CD8-positive, alpha-beta memory T cell (primary cell): ENCODE data around the gene GRM7. TPM values are rescaled to one million over a fixed set of nuclear protein-coding genes. Genes with fewer than 3 reads are reported as not detected.

ENCODE experiments used
- CTCF ChIA-PET: fragments of 350-600 bp; sonication (Branson Sonifier 250); formaldehyde crosslinking; loops from one replicate; lab custom pipeline; 2021; ENCODE audit warnings: antibody characterized with exemption; lab: Charles Lee
- POLR2A ChIA-PET: fragments of 350-600 bp; sonication (Branson Sonifier 250); formaldehyde crosslinking; loops from one replicate; lab custom pipeline; 2021; ENCODE audit warnings: antibody characterized with exemption; lab: Charles Lee
- DNase-seq, 5 donors: peaks; one replicate each; pipeline versions ENCODE4 v3.0.0 to v3.0.0-alpha.2; 2020 to 2022; ENCODE audit warnings: mixed read lengths in 1 of 5
- H3K27ac ChIP-seq: one replicate; pipeline ENCODE4 v1.7.0; 2013; ENCODE audit warnings: low read depth, mild to moderate bottlenecking, low read length, moderate library complexity
- H3K27me3 ChIP-seq: 2 replicates; pipeline ENCODE4 v1.7.0; 2013; ENCODE audit warnings: low read length, mild to moderate bottlenecking; ENCODE audit not compliant: insufficient read depth, poor library complexity, severe bottlenecking
- H3K36me3 ChIP-seq: 2 replicates; pipeline ENCODE4 v1.7.0; 2013; ENCODE audit warnings: mild to moderate bottlenecking, low read length, moderate library complexity; ENCODE audit not compliant: insufficient read depth
- H3K4me1 ChIP-seq: 2 replicates; pipeline ENCODE4 v1.7.0; 2013; ENCODE audit warnings: mild to moderate bottlenecking, low read length, moderate library complexity; ENCODE audit not compliant: insufficient read depth
- H3K4me3 ChIP-seq: 2 replicates; pipeline ENCODE4 v1.7.0; 2013; ENCODE audit warnings: mild to moderate bottlenecking, low read length
- H3K9me3 ChIP-seq: 2 replicates; pipeline ENCODE4 v1.7.0; 2013; ENCODE audit warnings: mild to moderate bottlenecking, low read length
- H3K27ac Mint-ChIP-seq, 8 donors: one replicate each; pipeline ENCODE4 v1.8.0; 2020 to 2021; ENCODE audit warnings: mixed read lengths in 8 of 8, mild to moderate bottlenecking in 6 of 8, inconsistent platforms in 3 of 8, moderate library complexity in 3 of 8
- H3K27me3 Mint-ChIP-seq, 2 donors: one replicate each; pipeline ENCODE4 v1.8.0; 2020 to 2021; ENCODE audit warnings: mixed read lengths in 2 of 2, mild to moderate bottlenecking in 1 of 2, moderate library complexity in 1 of 2
- H3K36me3 Mint-ChIP-seq, 3 donors: one replicate each; pipeline ENCODE4 v1.8.0; 2020 to 2021; ENCODE audit warnings: mixed read lengths in 3 of 3, inconsistent platforms in 1 of 3, mild to moderate bottlenecking in 1 of 3
- H3K4me1 Mint-ChIP-seq, 3 donors: one replicate each; pipeline ENCODE4 v1.8.0; 2020 to 2021; ENCODE audit warnings: mixed read lengths in 3 of 3, inconsistent platforms in 1 of 3, mild to moderate bottlenecking in 1 of 3
- H3K4me3 Mint-ChIP-seq, 7 donors: one replicate each; pipeline ENCODE4 v1.8.0; 2020 to 2021; ENCODE audit warnings: mixed read lengths in 7 of 7, mild to moderate bottlenecking in 6 of 7, moderate library complexity in 4 of 7, inconsistent platforms in 2 of 7
- H3K9me3 Mint-ChIP-seq, 5 donors: one replicate each; pipeline ENCODE4 v1.8.0; 2020 to 2022; ENCODE audit warnings: mixed read lengths in 5 of 5, mild to moderate bottlenecking in 3 of 5, moderate library complexity in 2 of 5, inconsistent platforms in 1 of 5
- polyA plus RNA-seq: library from polyadenylated mRNA; unstranded; fragments of 300-500 nt; fragmentation: Illumina TruSeq; gene quantifications from one replicate; pipeline ENCODE4 v1.2.3, GENCODE V29; 2021
- total RNA-seq, 2 experiments: library from RNA; stranded (reverse); gene quantifications; one replicate each; pipeline ENCODE4 v1.2.3, GENCODE V29; 2021

Gene GRM7
- total and polyA plus RNA-seq, 3 experiments from 2014 or later: not detected

GRCh38 chr3:7238565-7239295 lies 377.8 kb downstream of the GRM7 start:
- Histone ChIP-seq H3K4me3 (no peak overlapping the region), H3K4me1 (no peaks in the 10 kb centered on the region), H3K9me3 (no peaks in the 10 kb centered on the region), H3K27me3 (no peaks in the 10 kb centered on the region), H3K27ac (no peak overlapping the region), H3K36me3 (no peaks in the 10 kb centered on the region)
- DNase-seq: no peak
- Mint-ChIP-seq H3K9me3 (peaks cover 2 to 17% (median 10%) of the 10 kb centered on the region in 5 donors), H3K36me3 (no peaks in the 10 kb centered on the region), H3K27ac (no peak overlapping the region), H3K4me3 (no peak overlapping the region), H3K4me1 (no peaks in the 10 kb centered on the region), H3K27me3 (peaks cover 0 to 2% of the 10 kb centered on the region in 2 donors)
- ChIA-PET CTCF (no interaction called here), POLR2A (no interaction called here)

GRCh38 chr3:7241584-7242302 lies 380.8 kb downstream of the GRM7 start:
- POLR2A ChIA-PET: no interaction called here
- Mint-ChIP-seq H3K27ac (no peak overlapping the region), H3K9me3 (peaks cover 4 to 12% (median 9%) of the 10 kb centered on the region in 5 donors), H3K4me1 (no peaks in the 10 kb centered on the region), H3K36me3 (no peaks in the 10 kb centered on the region), H3K27me3 (peaks cover 0 to 2% of the 10 kb centered on the region in 2 donors), H3K4me3 (no peak overlapping the region)
- H3K9me3 ChIP-seq: no peaks in the 10 kb centered on the region
- no peaks in the 10 kb centered on the region for H3K36me3 ChIP-seq
- no peaks in the 10 kb centered on the region for H3K27me3 ChIP-seq
- no peak for DNase-seq
- no peaks in the 10 kb centered on the region for H3K4me1 ChIP-seq
- CTCF ChIA-PET: no interaction called here
- H3K27ac ChIP-seq: no peak overlapping the region
- no peak overlapping the region for H3K4me3 ChIP-seq

- Mint-ChIP-seq H3K4me1 (no peaks in the 10 kb centered on the region), H3K4me3 (no peak overlapping the region), H3K27me3 (peaks cover 0 to 2% of the 10 kb centered on the region in 2 donors), H3K9me3 (peaks cover 4 to 12% (median 9%) of the 10 kb centered on the region in 5 donors), H3K27ac (no peak overlapping the region), H3K36me3 (no peaks in the 10 kb centered on the region)
- Histone ChIP-seq H3K36me3 (no peaks in the 10 kb centered on the region), H3K27ac (no peak overlapping the region), H3K27me3 (no peaks in the 10 kb centered on the region), H3K9me3 (no peaks in the 10 kb centered on the region), H3K4me1 (no peaks in the 10 kb centered on the region), H3K4me3 (no peak overlapping the region)
- no peak for DNase-seq
- POLR2A ChIA-PET: no interaction called here
- CTCF ChIA-PET: no interaction called here
Observed at GRCh38 chr3:7242303-7242635, 381.4 kb downstream of the GRM7 start.

DNA sequence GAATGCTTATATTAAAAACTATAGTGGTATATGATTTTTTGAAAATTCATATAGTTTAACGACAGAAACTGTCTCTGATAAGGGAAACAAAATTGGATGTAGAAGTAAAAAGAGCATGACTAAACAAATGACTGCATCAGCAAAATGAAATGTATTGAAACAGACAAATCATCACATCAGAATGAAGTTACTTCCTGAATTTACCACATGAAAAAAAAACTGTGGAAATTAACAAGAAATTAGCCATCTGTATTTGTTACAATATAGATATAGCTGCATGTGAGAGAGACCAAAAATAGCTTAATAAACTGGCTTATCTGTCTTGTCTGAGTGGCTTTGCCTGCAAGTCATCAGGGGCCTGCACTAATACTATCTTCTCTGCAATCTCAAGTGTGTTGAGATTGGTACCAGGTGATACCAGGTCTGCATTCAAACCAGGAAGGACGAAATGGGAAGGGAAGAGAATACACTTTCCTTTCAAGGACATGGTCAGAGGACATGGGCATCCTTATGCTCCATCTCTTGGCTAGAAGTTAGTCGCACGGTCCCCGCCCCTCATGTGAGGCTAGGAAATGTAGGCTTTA lies 388.7 kb downstream of the GRM7 start:
- Histone ChIP-seq H3K4me1 (no peaks in the 10 kb centered on the region), H3K4me3 (no peak overlapping the region), H3K27me3 (no peaks in the 10 kb centered on the region), H3K27ac (no peak overlapping the region), H3K9me3 (no peaks in the 10 kb centered on the region), H3K36me3 (no peaks in the 10 kb centered on the region)
- H3K4me3 Mint-ChIP-seq: no peak overlapping the region
- H3K36me3 Mint-ChIP-seq: no peaks in the 10 kb centered on the region
- no peaks in the 10 kb centered on the region for H3K27me3 Mint-ChIP-seq
- H3K27ac Mint-ChIP-seq: no peak overlapping the region
- peaks cover 0 to 9% (median 5%) of the 10 kb centered on the region in 5 donors for H3K9me3 Mint-ChIP-seq
- DNase-seq: no peak
- ChIA-PET POLR2A (no interaction called here), CTCF (no interaction called here)
- H3K4me1 Mint-ChIP-seq: no peaks in the 10 kb centered on the region

GRCh38 chr3:7254251-7254650 lies 393.3 kb downstream of the GRM7 start:
- H3K4me3 ChIP-seq: no peak overlapping the region
- H3K27me3 ChIP-seq: no peaks in the 10 kb centered on the region
- no peak for DNase-seq
- no peaks in the 10 kb centered on the region for H3K9me3 ChIP-seq
- no peak overlapping the region for H3K27ac ChIP-seq
- Mint-ChIP-seq H3K27me3 (no peaks in the 10 kb centered on the region), H3K4me1 (no peaks in the 10 kb centered on the region), H3K9me3 (peaks cover 0 to 9% (median 2%) of the 10 kb centered on the region in 5 donors), H3K27ac (no peak overlapping the region), H3K4me3 (no peak overlapping the region), H3K36me3 (no peaks in the 10 kb centered on the region)
- no peaks in the 10 kb centered on the region for H3K4me1 ChIP-seq
- CTCF ChIA-PET: no interaction called here
- no peaks in the 10 kb centered on the region for H3K36me3 ChIP-seq
- POLR2A ChIA-PET: no interaction called here

GRCh38 chr3:7260975-7261374 lies 400.1 kb downstream of the GRM7 start:
- Mint-ChIP-seq H3K27me3 (no peaks in the 10 kb centered on the region), H3K27ac (no peak overlapping the region), H3K4me1 (no peaks in the 10 kb centered on the region), H3K36me3 (no peaks in the 10 kb centered on the region), H3K9me3 (peaks cover 0 to 12% (median 4%) of the 10 kb centered on the region in 5 donors), H3K4me3 (no peak overlapping the region)
- Histone ChIP-seq H3K36me3 (no peaks in the 10 kb centered on the region), H3K4me3 (no peak overlapping the region), H3K9me3 (no peaks in the 10 kb centered on the region), H3K27me3 (no peaks in the 10 kb centered on the region), H3K27ac (no peak overlapping the region), H3K4me1 (no peaks in the 10 kb centered on the region)
- ChIA-PET POLR2A (no interaction called here), CTCF (no interaction called here)
- DNase-seq: no peak

- Mint-ChIP-seq H3K4me1 (no peaks in the 10 kb centered on the region), H3K36me3 (no peaks in the 10 kb centered on the region), H3K27ac (no peak overlapping the region), H3K27me3 (no peaks in the 10 kb centered on the region), H3K4me3 (no peak overlapping the region), H3K9me3 (peaks cover 0 to 11% (median 2%) of the 10 kb centered on the region in 5 donors)
- Histone ChIP-seq H3K27me3 (no peaks in the 10 kb centered on the region), H3K36me3 (no peaks in the 10 kb centered on the region), H3K27ac (no peak overlapping the region), H3K4me1 (no peaks in the 10 kb centered on the region), H3K4me3 (no peak overlapping the region), H3K9me3 (no peaks in the 10 kb centered on the region)
- ChIA-PET CTCF (no interaction called here), POLR2A (no interaction called here)
- DNase-seq: no peak
Observed at GRCh38 chr3:7263347-7264195, 402.7 kb downstream of the GRM7 start.

DNA sequence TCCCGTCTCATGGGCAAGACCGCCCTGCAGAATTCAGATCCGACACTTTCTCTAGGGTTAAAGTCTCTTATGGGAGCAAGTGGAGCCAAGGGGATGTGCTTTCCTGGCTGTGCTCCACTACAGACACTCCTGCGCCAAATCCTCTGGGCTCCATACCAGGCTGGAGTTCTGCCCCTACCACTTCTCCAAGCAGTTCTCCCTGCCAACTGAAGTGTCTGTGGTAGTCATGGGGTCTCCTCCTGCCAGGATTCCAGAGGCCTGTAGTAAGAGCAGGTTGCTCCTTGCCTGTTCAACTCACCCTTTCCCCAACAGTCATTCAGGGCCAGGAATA lies 403.2 kb downstream of the GRM7 start:
- H3K4me1 Mint-ChIP-seq: no peaks in the 10 kb centered on the region
- POLR2A ChIA-PET: no interaction called here
- H3K27ac Mint-ChIP-seq: no peak overlapping the region
- Histone ChIP-seq H3K4me1 (no peaks in the 10 kb centered on the region), H3K27ac (no peak overlapping the region), H3K27me3 (no peaks in the 10 kb centered on the region), H3K9me3 (no peaks in the 10 kb centered on the region), H3K4me3 (no peak overlapping the region), H3K36me3 (no peaks in the 10 kb centered on the region)
- H3K36me3 Mint-ChIP-seq: no peaks in the 10 kb centered on the region
- no peak overlapping the region for H3K4me3 Mint-ChIP-seq
- H3K9me3 Mint-ChIP-seq: peaks cover 0 to 11% (median 2%) of the 10 kb centered on the region in 5 donors
- no peak for DNase-seq
- CTCF ChIA-PET: no interaction called here
- H3K27me3 Mint-ChIP-seq: no peaks in the 10 kb centered on the region
